ENCODE measurements around the gene MCCD1.
"Not testable (repeated sequence)": the region's sequence is repeated elsewhere in the genome, so short reads cannot be mapped to it uniquely, and the experiment has no call there.

The MCCD1 gene

GRCh38 chr6:31489086-31489485 lies 39.7 kb upstream of the MCCD1 start:
- TF ChIP-seq EZH2 (IDR thresholded peaks at IDR 0.05), result no peak
- TF ChIP-seq POLR2AphosphoS5 (IDR thresholded peaks at IDR 0.05; ENCODE audit: borderline replicate concordance, low read depth, low read length), result no peak
- no peak for TF ChIP-seq FOXP2 (optimal IDR thresholded peaks at IDR 0.05; ENCODE audit: control extremely low read depth, extremely low read length, insufficient read depth)
- Histone ChIP-seq H3K9me3 (ENCODE audit: low read depth, low read length) (no peaks in the 10 kb centered on the region), H3K27ac (no peak overlapping the region), H3K4me3 (no peak overlapping the region), H3K36me3 (ENCODE audit: insufficient read depth, low read length) (no peaks in the 10 kb centered on the region), H3K9ac (ENCODE audit: insufficient read length) (no peak overlapping the region)
- DNase-seq (ENCODE audit: low read depth, low spot score), result no peak

DNA sequence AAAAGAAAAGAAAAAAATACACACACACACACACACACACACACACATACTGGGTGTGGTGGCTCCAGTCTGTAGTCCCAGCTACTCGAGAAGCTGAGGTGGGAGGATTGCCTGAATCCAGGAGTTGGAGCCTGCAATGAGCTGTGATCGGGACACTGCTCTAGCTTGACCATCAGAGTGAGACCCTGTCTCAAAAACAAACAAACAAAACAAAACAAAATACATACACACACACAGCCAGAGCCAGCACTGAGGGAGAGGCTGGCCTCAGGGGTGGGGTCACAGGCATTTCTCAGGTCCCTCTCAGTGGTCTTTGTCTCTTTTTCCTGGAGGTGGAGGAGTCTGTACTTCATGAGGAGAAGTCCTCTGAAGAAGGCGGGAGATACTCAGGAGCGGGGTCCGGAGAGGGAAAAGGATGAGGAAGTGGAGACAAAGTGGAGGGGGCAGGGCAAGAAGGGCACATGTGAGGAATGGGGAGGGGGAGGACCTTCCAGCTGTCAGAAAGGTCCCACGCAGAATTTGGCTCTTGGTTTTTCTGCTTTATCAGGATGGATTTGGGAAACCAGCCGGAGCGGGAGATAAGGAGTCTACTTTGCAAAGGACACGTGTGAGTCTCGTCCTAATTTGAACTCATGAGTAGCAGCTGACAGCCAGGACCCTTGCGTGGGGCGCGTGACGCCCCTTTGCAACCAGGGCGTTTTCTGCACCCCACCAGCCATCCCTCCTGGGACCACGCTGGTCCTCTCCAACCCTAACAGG lies 38.5 kb upstream of the MCCD1 start:
- no peaks in the 10 kb centered on the region for H3K36me3 ChIP-seq (ENCODE audit: insufficient read depth, low read length)
- DNase-seq (ENCODE audit: low read depth, low spot score), result no peak
- TF ChIP-seq FOXP2 (optimal IDR thresholded peaks at IDR 0.05; ENCODE audit: control extremely low read depth, extremely low read length, insufficient read depth), result no peak
- no peak for TF ChIP-seq EZH2 (IDR thresholded peaks at IDR 0.05)
- TF ChIP-seq POLR2AphosphoS5 (IDR thresholded peaks at IDR 0.05; ENCODE audit: borderline replicate concordance, low read depth, low read length), result no peak
- no peak overlapping the region for H3K27ac ChIP-seq
- no peak overlapping the region for H3K4me3 ChIP-seq
- no peaks in the 10 kb centered on the region for H3K9me3 ChIP-seq (ENCODE audit: low read depth, low read length)
- no peak overlapping the region for H3K9ac ChIP-seq (ENCODE audit: insufficient read length)

DNA sequence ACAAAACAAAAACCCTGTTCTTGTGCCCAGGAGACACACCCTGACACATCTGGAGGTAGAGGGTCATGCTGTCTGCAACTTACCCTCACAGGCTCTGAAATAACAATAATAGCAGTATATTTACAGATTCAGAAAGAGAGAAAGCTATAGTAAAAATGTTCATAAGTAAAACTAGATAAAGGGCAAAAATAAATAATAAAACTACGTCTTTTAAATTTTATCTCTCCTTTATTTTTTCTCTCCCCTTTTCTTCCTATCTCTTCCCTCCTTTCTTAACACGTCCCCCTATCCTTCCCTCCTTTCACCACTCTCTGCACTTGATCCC lies 35.2 kb upstream of the MCCD1 start:
- peak overlapping the region; percentile 71 for H3K9ac ChIP-seq (ENCODE audit: insufficient read length)
- H3K36me3 ChIP-seq (ENCODE audit: insufficient read depth, low read length); H3K9me3 ChIP-seq (ENCODE audit: low read depth, low read length); DNase-seq (ENCODE audit: low read depth, low spot score): not testable (repeated sequence)
- H3K27ac ChIP-seq, result 0 out of 2 replicates have a peak overlapping the region, but pooled peaks have one; percentile 44
- peak overlapping the region; percentile 76 for H3K4me3 ChIP-seq

DNA sequence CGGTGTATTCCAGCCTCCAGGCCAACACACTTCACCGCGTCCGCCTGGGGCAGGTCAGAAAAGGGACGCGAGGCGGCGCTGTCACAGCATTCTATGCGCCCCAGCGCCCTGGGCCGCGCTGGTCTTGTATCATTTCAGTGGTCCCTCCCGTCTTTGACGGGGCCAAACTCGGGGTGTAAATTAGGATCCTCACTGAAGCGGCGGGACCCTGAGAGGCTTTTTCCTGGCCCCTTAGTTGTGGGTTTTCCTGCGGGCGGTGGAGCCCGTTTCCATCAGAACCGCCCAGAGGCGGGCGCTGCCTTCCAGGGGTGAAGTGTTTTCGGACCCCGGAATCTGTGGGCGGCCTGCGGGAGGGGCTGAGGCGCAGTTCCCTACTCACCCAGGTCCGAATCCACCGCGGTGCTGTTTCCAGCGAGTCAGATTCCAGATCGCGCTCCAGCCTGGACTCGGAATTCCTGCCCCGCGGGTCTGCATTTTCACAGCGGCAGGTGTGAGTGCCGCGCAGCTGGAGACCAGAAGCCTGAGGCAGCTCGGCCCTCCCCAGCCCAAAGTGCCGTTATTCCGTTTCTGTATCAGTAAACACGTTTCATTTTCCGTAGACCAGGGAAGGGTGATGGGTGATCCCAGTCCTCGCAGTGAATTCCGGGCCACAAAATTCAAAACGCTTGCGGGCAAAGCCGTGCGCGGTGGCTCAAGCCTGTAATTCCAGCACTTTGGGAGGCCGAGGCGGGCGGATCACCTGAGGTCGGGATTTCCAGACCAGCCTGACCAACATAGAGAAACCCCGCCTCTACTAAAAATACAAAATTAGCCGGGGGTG lies 34.7 kb upstream of the MCCD1 start:
- no peak for DNase-seq (ENCODE audit: low read depth, low spot score)
- Histone ChIP-seq H3K9ac (ENCODE audit: insufficient read length) (peak overlapping the region; percentile 71), H3K4me3 (peak overlapping the region; percentile 76), H3K36me3 (ENCODE audit: insufficient read depth, low read length) (no peaks in the 10 kb centered on the region), H3K27ac (peak overlapping the region; percentile 73; the same call in 1 of the 2 replicates), H3K9me3 (ENCODE audit: low read depth, low read length) (no peaks in the 10 kb centered on the region)
- TF ChIP-seq FOXP2 (optimal IDR thresholded peaks at IDR 0.05; ENCODE audit: control extremely low read depth, extremely low read length, insufficient read depth), result no peak
- TF ChIP-seq POLR2AphosphoS5 (IDR thresholded peaks at IDR 0.05; ENCODE audit: borderline replicate concordance, low read depth, low read length), result 0 out of 2 replicates have a peak, but pooled peaks have one; percentile 17

DNA sequence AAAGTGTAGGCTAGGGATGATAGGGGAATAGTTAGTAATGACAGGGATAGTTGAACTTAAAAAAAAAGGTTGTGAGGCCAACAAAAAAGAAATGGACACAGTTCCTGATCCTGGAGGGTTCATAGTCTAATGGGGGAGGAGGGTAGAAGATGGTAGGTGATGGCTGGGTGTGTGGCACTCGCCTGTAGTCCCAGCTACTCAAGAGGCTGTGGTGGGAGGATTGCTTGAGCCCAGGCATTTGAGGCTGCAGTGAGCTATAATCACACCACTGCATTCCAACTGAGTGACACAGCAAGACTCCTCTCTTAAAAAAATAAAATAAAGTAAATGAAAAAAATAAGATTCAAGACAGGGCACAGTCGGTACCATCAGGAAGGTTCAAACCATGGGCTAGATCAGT lies 33.2 kb upstream of the MCCD1 start:
- Histone ChIP-seq H3K9ac (ENCODE audit: insufficient read length) (peak overlapping the region; percentile 71), H3K27ac (peak overlapping the region; percentile 73)
- TF ChIP-seq FOXP2 (optimal IDR thresholded peaks at IDR 0.05; ENCODE audit: control extremely low read depth, extremely low read length, insufficient read depth), result no peak
- no peak for TF ChIP-seq POLR2AphosphoS5 (IDR thresholded peaks at IDR 0.05; ENCODE audit: borderline replicate concordance, low read depth, low read length)
- no peak for TF ChIP-seq EZH2 (IDR thresholded peaks at IDR 0.05)

DNA sequence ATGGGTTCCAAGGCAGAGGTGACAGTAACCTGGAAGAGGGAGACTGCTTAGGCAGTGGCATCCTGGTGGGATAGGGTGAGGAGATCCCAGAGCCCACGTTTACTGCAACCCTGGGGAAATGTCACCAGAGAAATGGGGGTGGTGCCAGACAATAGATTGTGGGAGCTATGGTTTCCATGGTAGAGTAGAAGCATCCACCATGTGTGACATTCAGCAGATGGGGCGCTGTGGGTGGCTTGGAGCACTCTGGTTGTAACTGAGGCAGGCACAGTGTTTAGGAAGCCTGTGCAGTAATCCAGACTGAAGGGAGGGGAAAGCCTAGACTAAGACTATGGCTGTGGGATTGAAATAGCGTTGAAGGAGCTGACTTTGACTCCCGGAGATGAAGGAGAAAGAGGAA lies 31.9 kb upstream of the MCCD1 start:
- not testable (repeated sequence) for H3K9me3 ChIP-seq (ENCODE audit: low read depth, low read length); H3K36me3 ChIP-seq (ENCODE audit: insufficient read depth, low read length); DNase-seq (ENCODE audit: low read depth, low spot score); H3K27ac ChIP-seq; H3K9ac ChIP-seq (ENCODE audit: insufficient read length)
- peak overlapping the region; percentile 86 for H3K4me3 ChIP-seq

More for the DNA sequence above, 33.2 kb upstream of the MCCD1 start:
- DNase-seq (ENCODE audit: low read depth, low spot score), result no peak
- Histone ChIP-seq H3K9me3 (ENCODE audit: low read depth, low read length) (no peaks in the 10 kb centered on the region), H3K36me3 (ENCODE audit: insufficient read depth, low read length) (no peaks in the 10 kb centered on the region), H3K4me3 (peak overlapping the region; percentile 76)

GRCh38 chr6:31497531-31498476 lies 31.0 kb upstream of the MCCD1 start, which contains the start of gene MICB:
Gene MICB, plus strand, starts transcription at chr6:31498145. Its CDS starts 49 bp downstream, at chr6:31498194.
- Histone ChIP-seq H3K27ac (peak within 1 kb of the TSS; percentile 47; the same call in 1 of the 2 replicates), H3K4me3 (peak within 1 kb of the TSS; percentile 86)
- DNase-seq (ENCODE audit: low read depth, low spot score), result peak; percentile 32

DNA sequence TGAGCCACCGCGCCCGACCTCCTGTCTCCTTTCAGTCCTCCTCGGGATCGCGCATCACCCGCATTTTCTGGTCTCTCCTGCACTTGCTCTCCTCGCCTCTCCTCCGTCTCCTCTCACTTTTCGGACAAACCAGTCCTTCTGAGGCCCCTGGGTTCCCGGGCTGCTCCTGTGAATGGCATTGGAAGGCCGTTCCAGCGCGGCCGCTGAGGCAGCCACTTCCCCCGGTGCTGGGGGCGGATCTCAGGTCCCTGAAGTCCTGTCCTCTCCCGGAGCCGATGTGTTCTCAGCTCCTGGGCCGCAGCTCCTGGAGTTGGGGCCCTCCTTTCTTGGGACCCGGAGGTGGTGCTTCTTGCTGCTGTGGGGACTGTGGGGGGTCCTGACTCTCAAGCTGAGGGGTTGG lies 30.0 kb upstream of the MCCD1 start:
- no peak for DNase-seq (ENCODE audit: low read depth, low spot score)
- Histone ChIP-seq H3K4me3 (no peak overlapping the region), H3K9ac (ENCODE audit: insufficient read length) (no peak overlapping the region)

More at GRCh38 chr6:31497531-31498476, 31.0 kb upstream of the MCCD1 start, which contains the start of gene MICB:
- Histone ChIP-seq H3K9ac (ENCODE audit: insufficient read length) (peak within 1 kb of the TSS; percentile 54), H3K36me3 (ENCODE audit: insufficient read depth, low read length) (no peaks in the 10 kb centered on the region), H3K9me3 (ENCODE audit: low read depth, low read length) (no peaks in the 10 kb centered on the region)
- TF ChIP-seq POLR2AphosphoS5 (IDR thresholded peaks at IDR 0.05; ENCODE audit: borderline replicate concordance, low read depth, low read length) (peak; percentile 88), EZH2 (IDR thresholded peaks at IDR 0.05) (no peak), FOXP2 (optimal IDR thresholded peaks at IDR 0.05; ENCODE audit: control extremely low read depth, extremely low read length, insufficient read depth) (no peak)

DNA sequence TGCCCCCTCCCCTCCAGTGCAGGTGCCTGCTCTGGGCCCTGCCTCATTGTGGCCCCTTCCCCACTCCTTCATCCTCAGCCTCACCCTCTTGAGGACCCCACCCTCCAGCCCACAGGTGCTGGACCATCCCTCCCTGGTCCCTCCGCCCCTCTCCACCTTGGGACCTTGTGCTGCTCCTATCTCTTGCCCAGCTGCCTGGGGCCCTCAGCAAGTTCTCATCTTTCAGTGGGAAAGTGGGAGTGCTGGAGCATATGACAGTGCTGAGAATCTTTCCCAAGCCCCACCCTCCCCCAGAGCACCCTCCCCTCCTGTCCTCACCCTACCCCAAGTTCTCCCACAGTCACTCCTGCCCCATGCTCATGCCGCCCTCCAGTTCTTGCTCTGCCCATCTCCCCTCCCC lies 29.1 kb upstream of the MCCD1 start:
- not testable (repeated sequence) for H3K4me3 ChIP-seq; DNase-seq (ENCODE audit: low read depth, low spot score); H3K9me3 ChIP-seq (ENCODE audit: low read depth, low read length); H3K36me3 ChIP-seq (ENCODE audit: insufficient read depth, low read length); H3K9ac ChIP-seq (ENCODE audit: insufficient read length); H3K27ac ChIP-seq

More for the DNA sequence above, 30.0 kb upstream of the MCCD1 start:
- H3K27ac ChIP-seq, result no peak overlapping the region
- H3K9me3 ChIP-seq (ENCODE audit: low read depth, low read length), result no peaks in the 10 kb centered on the region
- H3K36me3 ChIP-seq (ENCODE audit: insufficient read depth, low read length), result no peaks in the 10 kb centered on the region
- no peak for TF ChIP-seq EZH2 (IDR thresholded peaks at IDR 0.05)
- no peak for TF ChIP-seq POLR2AphosphoS5 (IDR thresholded peaks at IDR 0.05; ENCODE audit: borderline replicate concordance, low read depth, low read length)
- TF ChIP-seq FOXP2 (optimal IDR thresholded peaks at IDR 0.05; ENCODE audit: control extremely low read depth, extremely low read length, insufficient read depth), result no peak
